ENCODE data around the gene SIMC1. TPM values are rescaled to one million over a fixed set of nuclear protein-coding genes. Genes with fewer than 3 reads are reported as not detected.

SIMC1 gene
- total and polyA plus RNA-seq, 2 of the 4 experiments (the other 2 are of a cell fraction) = 8.2 to 11.7 TPM

DNA sequence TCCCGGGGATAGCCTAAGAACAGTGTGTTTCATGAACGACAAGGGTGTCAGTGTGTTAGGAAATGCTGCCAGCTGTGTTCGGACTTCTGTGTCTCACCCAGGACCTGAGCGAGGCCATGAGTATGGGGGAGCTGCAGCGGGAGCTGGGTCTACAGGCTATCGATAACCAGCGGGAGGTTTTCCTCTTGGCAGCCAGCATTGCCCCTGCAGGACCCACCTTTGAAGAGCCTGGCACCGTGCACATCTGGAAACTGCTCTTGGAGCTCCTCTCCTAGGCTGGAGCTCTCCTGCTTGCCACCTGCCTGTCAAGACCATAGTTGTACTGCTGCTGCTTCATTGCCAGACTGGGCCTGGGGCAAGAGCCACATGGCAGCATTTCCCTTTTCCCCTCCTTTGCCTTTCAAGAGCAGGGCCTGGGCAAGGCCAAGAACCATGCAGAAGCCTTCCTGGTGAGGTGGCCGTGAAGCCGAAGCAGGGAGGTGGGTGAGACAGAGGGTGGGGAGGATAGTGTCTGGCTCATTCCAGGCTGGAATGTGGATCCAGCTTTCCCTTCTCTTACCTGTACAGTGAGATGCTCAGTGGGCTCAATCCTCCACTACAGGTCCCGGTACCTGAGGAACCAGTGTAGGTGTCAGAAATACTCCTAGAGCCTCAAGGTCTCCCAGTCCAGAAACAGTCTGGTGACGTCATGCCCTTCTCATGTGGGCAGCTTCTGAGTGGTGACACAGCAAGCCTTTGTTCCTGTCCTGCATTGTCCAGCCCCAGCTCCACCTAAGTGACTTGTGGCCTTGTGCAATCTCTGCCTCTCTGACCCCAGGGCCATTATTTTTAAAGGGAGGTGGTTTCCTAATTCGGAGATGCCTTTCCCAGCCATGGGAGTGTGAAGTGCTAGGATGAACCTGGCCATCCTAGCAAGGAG lies 133.7 kb downstream of the SIMC1 start:
- in situ Hi-C loops (cut with MboI; ENCODE audit: low sequenced_read_pairs) (no loop called here), dilution Hi-C loops (cut with HindIII; ENCODE audit: low sequenced_read_pairs, unreplicated experiment) (no loop called here), intact Hi-C loops (cut with micrococcal nuclease) (no loop called here)
- Histone ChIP-seq H2BK5ac (ENCODE audit: low read depth, low read length, poor library complexity, severe bottlenecking) (no peak overlapping the region), H3K27me3 (ENCODE audit: control insufficient read depth, insufficient read depth, low read length) (no peaks in the 10 kb centered on the region), H3K23ac (ENCODE audit: low read depth, low read length) (no peak overlapping the region), H4K20me1 (ENCODE audit: insufficient read depth, low read length) (no peaks in the 10 kb centered on the region), H3K27ac (ENCODE audit: insufficient read depth, low read length) (no peak overlapping the region), H2AK5ac (ENCODE audit: low read depth, low read length) (no peak overlapping the region), H4K91ac (ENCODE audit: insufficient read depth, low read depth, low read length) (no peak overlapping the region), H3K4me1 (ENCODE audit: control insufficient read depth, insufficient read depth, low read length) (no peaks in the 10 kb centered on the region), H3K9ac (ENCODE audit: low read depth, low read length) (no peak overlapping the region), H3K14ac (replicated peaks; ENCODE audit: low read depth, low read length) (no peak overlapping the region), H2AFZ (replicated peaks; ENCODE audit: low read length, poor library complexity) (no peak overlapping the region), H2BK20ac (ENCODE audit: low read depth, low read length) (no peak overlapping the region), H4K5ac (ENCODE audit: low read depth, low read length) (no peak overlapping the region), H3K4ac (ENCODE audit: low read depth, low read length) (no peak overlapping the region), H2BK120ac (ENCODE audit: low read depth, low read length) (no peak overlapping the region), H3K36me3 (ENCODE audit: control insufficient read depth, insufficient read depth, low read length) (peaks cover 35% of the 10 kb centered on the region), H4K8ac (ENCODE audit: low read depth in 2 of 2, low read length in 2 of 2) (no peak overlapping the region), H2BK15ac (ENCODE audit: low read depth, low read length) (no peak overlapping the region), H3K18ac (ENCODE audit: low read depth, low read length) (no peak overlapping the region), H3K9me1 (ENCODE audit: insufficient read depth, low read length) (no peaks in the 10 kb centered on the region; the same call in 1 of the 2 replicates), H3K9me3 (ENCODE audit: control insufficient read depth, insufficient read depth, low read length) (no peaks in the 10 kb centered on the region), H3K56ac (ENCODE audit: extremely low read depth, insufficient read depth, low read length) (no peak overlapping the region), H3K79me1 (ENCODE audit: low read depth in 1 of 2, low read length in 2 of 2) (peaks cover 4 to 5% of the 10 kb centered on the region in 2 experiments), H3K4me2 (ENCODE audit: low read depth, low read length) (no peak overlapping the region), H2AK9ac (replicated peaks; ENCODE audit: low read depth, low read length, poor library complexity) (no peak overlapping the region), H3K4me3 (ENCODE audit: insufficient read depth, low read depth, low read length) (no peak overlapping the region)
- ChIA-PET CTCF (interaction anchor here (0.9 kb wide), 1 partner anchor 642 kb away, joined by 3 read pairs; no protein-coding TSS in a partner anchor), POLR2A (ENCODE audit: unreplicated experiment) (no interaction called here)
- ATAC-seq (ENCODE audit: low read depth) = no peak
- no peak for DNase-seq
- BruUV-seq (replicated peaks) = no TSS peak
- WGBS, 2 experiments (ENCODE audit: extremely low coverage in 2 of 2, insufficient read length in 1 of 2) = 96% methylated on average over 8 of the region's 13 CpGs; no CpG with 5 or more reads in 1 of the 2 experiments
- TF ChIP-seq, protein P1, sequence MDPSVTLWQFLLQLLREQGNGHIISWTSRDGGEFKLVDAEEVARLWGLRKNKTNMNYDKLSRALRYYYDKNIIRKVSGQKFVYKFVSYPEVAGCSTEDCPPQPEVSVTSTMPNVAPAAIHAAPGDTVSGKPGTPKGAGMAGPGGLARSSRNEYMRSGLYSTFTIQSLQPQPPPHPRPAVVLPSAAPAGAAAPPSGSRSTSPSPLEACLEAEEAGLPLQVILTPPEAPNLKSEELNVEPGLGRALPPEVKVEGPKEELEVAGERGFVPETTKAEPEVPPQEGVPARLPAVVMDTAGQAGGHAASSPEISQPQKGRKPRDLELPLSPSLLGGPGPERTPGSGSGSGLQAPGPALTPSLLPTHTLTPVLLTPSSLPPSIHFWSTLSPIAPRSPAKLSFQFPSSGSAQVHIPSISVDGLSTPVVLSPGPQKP (IDR thresholded peaks at IDR 0.05; ENCODE audit: borderline replicate concordance, low read depth, low read length) = no peak
- TF ChIP-seq CHD1 (IDR thresholded peaks at IDR 0.05; ENCODE audit: low read depth, low read length) (no peak), RAD21 (IDR thresholded peaks at IDR 0.05; ENCODE audit: low read length) (no peak), MXI1 (IDR thresholded peaks at IDR 0.05; ENCODE audit: borderline replicate concordance, low read depth, low read length) (no peak), CEBPB (IDR thresholded peaks at IDR 0.05; ENCODE audit: low read depth, low read length) (no peak), FOS (IDR thresholded peaks at IDR 0.05; ENCODE audit: low read depth, low read length) (no peak), BHLHE40 (IDR thresholded peaks at IDR 0.05; ENCODE audit: low read depth, low read length) (no peak), RCOR1 (IDR thresholded peaks at IDR 0.05; ENCODE audit: insufficient replicate concordance, low read length) (no peak), MAFK (IDR thresholded peaks at IDR 0.05; ENCODE audit: low read depth, low read length) (no peak), MAZ (IDR thresholded peaks at IDR 0.05; ENCODE audit: borderline replicate concordance, low read depth, low read length) (no peak), POLR2A (IDR thresholded peaks at IDR 0.05; ENCODE audit: low read depth, low read length) (no peak), NFE2L2 (IDR thresholded peaks at IDR 0.05; ENCODE audit: low read depth, low read length) (no peak), RFX5 (IDR thresholded peaks at IDR 0.05; ENCODE audit: low read depth, low read length) (no peak)
- TF ChIP-seq, protein P2, sequence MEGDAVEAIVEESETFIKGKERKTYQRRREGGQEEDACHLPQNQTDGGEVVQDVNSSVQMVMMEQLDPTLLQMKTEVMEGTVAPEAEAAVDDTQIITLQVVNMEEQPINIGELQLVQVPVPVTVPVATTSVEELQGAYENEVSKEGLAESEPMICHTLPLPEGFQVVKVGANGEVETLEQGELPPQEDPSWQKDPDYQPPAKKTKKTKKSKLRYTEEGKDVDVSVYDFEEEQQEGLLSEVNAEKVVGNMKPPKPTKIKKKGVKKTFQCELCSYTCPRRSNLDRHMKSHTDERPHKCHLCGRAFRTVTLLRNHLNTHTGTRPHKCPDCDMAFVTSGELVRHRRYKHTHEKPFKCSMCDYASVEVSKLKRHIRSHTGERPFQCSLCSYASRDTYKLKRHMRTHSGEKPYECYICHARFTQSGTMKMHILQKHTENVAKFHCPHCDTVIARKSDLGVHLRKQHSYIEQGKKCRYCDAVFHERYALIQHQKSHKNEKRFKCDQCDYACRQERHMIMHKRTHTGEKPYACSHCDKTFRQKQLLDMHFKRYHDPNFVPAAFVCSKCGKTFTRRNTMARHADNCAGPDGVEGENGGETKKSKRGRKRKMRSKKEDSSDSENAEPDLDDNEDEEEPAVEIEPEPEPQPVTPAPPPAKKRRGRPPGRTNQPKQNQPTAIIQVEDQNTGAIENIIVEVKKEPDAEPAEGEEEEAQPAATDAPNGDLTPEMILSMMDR (conservative IDR thresholded peaks at IDR 0.05; ENCODE audit: low read depth, low read length) = no peak
- TF ChIP-seq, protein P3, sequence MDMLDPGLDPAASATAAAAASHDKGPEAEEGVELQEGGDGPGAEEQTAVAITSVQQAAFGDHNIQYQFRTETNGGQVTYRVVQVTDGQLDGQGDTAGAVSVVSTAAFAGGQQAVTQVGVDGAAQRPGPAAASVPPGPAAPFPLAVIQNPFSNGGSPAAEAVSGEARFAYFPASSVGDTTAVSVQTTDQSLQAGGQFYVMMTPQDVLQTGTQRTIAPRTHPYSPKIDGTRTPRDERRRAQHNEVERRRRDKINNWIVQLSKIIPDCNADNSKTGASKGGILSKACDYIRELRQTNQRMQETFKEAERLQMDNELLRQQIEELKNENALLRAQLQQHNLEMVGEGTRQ (IDR thresholded peaks at IDR 0.05; ENCODE audit: low read depth, low read length) = no peak

Data from IMR-90 (cell line).